Activated T-cell treated with anti-CD3 and anti-CD28 coated beads for 48 hours (primary cell): Measurements from ENCODE around the gene SH3BP1.

ENCODE experiments used
- DNase-seq: peaks from one replicate; pipeline ENCODE4 v3.0.0-alpha.2; 2020; ENCODE audit warnings: low read depth

SH3BP1 gene

DNA sequence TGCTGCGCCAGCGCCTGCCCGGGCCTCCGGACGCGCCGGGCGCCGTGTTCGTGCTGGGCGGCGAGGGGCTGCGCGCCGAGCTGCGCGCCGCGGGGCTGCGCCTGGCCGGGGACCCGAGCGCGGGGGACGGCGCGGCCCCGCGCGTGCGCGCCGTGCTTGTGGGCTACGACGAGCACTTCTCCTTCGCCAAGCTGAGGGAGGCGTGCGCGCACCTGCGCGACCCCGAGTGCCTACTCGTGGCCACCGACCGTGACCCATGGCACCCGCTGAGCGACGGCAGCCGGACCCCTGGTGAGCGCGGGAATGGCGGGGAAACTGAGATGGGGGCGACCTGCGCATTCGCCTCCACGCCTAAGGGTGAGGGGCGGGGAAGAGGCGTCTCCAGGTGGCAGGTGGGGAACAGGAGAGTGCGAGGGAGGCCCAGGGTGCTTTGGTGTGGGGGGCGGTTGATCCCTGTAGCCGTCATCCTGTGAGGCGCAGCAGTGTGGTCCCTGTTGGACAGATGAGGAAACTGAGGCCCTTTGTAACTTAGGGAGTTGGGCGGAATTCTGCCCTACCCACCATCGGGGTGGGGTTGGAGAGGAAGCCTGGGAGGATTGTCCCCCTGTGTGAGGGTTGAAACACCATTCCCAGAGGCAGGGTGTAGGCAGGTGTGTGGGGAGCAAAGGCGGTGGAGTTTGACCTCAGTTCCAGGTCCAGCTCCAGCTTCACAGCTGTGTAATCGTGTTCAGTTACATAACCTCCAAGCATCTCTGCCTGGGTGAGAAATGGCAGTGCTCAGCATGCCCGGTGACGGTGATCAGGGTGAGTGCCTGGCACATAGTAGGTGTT is 19.8 kb downstream of the SH3BP1 start:
- no peak for DNase-seq

DNA sequence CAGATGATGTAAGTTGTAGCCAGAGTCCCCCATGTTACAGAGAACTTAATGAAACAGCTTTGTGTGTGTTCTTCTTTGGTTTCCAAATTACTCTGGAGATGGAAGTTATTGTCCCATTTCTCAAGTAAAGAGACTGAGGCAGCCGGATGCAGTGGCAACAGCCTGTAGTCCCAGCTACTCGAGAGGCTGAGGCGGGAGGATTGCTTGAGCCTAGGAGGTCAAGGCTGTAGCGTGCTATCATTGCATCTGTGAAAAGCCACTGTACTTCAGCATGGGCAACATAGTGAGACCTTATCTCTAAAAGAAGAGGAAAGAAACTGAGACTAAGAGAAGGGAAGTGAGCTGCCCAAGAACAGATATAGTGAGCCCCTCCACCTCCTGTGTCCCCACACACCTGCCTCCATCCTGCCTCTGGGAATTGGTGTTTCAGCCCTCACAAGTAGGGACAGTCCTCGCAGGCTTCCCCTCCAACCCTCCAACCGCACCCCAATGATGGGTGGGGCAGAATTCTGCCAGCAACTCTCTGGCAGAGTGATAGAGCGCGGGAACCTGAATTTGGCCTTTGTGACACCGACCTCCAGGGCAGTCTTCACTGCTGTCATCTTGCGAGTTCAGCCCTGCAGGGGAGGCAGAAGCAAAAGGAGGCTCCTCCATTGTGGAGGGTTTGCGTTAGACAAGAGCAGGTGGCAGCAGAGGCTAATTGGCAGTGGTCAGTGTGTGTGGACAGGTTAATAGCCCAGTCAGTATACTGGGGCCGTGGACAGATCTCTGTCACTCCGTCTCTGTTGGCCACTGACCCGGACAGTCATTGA is 20.6 kb downstream of the SH3BP1 start:
- DNase-seq: no peak

DNA sequence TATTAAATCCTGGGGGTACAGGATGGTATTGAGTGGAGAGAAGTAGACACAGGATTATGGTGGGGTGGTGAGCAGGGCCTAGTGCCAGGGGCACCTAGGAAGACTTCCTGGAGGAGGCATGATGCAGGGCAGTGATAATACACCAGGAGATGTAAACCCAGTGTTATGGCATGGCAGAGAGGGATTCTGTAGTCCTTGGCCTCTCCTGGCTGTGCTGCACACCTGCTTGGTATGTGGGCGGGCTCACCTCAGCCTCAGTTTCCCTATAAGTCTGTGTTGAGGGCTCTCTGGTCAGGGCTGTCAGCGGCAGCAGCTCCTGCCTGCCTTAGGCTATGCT is 21.2 kb downstream of the SH3BP1 start:
- no peak for DNase-seq

DNA sequence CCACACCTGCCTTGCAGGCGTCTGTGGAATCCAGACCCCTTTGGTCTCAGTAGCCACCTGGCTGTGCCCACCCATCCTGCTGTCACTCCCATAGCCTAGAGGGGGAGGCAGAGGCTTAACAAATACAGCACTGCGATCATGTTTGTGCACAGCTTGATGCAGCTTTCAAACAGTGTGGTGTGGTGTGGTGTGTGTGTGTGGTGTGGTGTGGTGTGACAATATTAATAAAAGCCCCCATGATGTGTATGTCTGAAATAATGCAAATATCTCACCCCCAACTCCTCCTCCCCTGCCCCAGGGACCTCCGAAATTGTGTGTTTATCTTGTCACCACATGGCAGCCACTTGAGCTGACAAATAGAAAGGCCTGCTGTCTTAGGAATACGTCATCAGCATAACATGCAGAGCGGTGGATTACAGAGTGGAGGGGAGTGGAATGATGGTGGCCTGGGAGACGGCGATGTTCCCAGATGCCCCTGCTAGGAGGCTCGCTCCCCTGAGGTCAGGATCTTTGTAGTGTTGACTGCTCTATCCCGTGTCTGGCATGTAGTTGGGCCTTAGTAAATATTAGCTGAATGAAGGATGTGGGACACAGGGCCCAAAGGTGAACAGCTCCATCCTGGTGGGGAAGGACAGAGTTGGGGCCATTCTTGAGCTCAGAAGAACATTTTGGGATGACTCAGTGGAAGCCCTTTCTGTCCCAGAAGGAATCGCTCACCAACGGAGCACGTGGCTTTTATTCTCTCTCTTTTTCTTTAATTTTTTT is 21.9 kb downstream of the SH3BP1 start:
- DNase-seq: no peak

DNA sequence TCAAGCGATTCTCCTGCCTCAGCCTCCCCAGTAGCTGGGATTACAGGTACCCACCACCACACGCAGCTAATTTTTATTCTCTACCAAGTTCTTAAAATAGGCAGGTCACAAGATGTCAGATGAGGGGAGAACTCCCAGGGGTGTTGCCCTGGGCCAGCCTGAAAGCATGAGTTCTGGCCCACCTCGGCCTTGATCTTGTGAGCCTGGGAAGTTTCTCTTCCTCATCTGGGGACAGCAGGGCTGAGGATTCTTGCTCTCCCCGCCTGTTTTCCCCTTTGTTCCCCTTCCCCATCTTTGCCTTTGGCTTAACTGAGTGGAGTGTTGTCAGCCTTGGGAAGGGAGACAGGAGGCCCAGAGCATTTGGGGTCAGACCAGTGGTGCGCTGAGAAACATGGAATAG is 22.6 kb downstream of the SH3BP1 start:
- no peak for DNase-seq

DNA sequence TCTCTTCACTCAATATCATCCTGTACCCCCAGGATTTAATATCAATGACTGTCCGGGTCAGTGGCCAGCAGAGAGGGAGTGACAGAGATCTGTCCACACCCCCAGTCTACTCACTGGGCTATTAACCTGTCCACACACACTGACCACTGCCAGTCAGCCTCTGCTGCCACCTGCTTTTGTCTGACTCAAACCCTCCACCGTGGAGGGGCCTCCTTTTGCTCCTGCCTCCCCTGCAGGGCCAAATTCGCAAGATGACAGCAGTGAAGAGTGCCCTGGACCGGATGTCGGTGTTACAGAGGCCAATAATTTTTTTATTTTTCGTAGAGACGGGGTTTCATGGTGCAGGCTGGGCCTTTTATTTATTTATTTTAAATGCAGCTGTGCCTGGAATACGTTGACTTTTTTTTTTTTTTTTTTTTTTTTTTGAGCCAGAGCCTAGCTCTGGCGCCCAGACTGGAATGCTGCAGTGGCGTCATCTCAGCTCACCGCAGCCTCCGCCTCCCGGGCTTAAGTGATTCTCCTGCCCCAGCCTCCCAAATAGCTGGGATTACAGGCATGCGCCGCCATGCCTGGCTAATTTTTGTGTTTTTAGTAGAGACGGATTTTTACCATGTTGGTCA is 24.2 kb downstream of the SH3BP1 start:
- DNase-seq: no peak

DNA sequence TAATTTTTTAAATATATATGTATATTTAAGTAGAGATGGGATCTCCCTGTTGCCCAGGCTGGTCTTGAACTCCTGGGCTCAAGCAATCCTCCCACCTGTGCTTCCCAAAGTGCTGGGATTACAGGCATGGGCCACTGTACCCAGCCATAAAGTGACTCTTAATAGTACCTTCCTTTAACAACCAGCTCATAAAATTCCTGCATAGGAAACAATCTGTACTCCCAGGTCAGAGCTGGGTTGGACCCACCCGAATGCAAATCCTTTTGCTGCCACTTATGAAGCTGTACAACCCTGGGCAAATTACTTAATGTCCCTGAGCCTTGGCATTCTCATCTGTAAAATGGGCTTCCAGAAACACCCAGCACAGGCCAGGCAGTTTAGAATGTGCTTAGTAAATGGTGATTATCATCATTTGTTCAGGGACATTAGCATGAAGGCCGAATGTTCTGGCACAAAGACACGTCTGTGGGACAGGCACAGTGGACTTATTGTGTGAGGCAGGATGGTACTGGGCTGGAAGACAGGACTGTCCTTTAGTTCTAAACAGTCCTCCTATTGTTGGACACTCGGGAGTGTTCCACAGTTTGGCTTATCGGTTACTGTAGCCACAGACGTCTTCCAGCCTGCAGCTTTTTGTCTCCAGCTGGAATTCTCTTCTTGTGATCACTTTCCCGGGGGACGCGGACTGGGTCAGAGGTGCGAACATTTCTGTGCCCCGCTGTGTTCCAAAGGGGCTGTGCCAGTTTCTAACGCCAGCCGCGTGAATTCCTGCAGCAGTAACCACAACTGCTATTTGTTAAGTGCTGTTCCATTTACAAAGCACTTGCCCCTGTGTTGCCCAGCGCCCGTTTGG is 25.0 kb downstream of the SH3BP1 start:
- no peak for DNase-seq

DNA sequence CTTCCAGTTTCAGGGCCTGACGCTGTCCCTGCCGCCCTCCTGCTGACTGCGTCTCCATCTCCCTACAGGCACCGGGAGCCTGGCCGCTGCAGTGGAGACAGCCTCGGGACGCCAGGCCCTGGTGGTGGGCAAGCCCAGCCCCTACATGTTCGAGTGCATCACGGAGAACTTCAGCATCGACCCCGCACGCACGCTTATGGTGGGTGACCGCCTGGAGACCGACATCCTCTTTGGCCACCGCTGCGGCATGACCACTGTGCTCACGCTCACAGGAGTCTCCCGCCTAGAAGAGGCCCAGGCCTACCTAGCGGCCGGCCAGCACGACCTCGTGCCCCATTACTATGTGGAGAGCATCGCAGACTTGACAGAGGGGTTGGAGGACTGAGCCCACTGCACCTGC is 26.0 kb downstream of the SH3BP1 start:
- DNase-seq: no peak

DNA sequence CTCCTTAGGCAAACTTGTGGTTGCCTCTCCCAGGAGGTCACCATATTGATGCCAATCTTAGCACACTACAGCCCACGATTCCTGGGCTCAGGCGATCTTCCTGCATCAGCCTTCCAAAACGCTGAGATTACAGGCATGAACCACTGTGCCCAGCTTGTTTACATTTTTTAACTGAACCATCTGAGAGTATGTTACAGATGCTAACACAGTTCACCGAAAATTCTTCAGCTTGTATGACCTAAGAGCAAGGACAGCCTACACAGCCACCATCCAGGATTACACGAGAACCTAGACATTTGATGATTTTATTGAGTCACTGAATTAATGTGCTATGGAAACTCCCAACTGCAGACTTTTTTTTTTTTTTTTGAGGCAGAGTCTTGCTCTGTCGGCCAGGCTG is 30.1 kb downstream of the SH3BP1 start:
- DNase-seq: no peak

DNA sequence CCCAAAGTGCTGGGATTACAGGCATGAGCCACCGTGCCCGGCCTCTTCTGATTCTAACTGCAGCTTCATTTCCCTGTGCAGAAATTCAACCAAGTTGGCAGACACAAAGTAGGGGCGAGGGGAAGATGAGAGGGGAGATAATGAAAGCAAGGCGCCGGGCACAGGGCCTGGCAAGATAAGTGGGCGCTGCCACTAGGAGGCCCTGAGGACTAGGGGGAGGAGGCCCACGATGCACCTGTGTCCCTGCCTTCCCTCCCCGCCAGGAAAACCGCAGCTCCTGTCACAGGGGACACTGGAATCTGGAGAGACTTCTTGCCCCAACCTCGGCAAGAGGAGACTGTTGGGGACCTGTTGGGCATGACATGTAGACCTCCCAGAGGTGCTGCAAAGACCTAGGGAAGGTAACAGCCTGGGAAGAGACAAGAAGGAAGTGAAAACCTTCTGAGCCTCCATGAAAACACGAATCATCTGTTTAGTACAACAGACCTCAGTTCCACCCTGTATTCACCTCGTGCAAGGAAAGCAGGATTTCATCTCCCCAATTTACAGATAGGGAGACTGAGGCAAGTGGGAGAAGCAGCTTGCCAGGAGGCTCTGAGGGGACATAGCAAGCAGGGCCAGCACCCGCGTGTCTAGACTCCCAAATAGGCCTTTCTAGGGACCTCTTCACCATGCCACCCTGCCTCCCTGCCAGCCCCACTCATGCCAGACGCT is 32.9 kb downstream of the SH3BP1 start:
- no peak for DNase-seq

DNA sequence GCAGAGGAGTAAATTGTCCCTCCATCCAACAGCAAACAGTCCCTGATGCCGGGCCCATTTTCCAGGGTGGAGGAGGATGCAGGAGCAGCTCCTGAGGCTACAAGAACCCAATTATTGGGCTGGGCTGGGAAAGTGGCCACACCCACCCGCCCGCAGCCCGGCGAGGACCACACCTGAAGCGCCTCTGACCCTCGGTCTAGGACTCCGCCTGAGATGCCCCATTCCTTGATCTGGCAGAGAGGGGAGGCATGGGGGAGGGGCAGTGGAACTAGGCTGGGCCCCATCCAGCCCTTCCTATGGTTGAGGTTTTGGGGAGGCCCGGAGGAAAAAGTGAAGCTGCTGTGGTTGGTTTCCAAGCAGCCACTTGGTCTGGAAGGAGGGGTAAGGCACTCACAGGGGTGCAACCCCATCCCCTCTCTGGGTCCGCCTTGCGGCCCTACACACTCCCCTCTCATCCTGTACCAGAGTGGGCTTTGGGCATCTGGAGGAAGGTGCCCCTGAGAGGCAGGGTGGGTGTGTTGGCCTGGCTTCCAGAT is 33.5 kb downstream of the SH3BP1 start:
- DNase-seq: no peak

DNA sequence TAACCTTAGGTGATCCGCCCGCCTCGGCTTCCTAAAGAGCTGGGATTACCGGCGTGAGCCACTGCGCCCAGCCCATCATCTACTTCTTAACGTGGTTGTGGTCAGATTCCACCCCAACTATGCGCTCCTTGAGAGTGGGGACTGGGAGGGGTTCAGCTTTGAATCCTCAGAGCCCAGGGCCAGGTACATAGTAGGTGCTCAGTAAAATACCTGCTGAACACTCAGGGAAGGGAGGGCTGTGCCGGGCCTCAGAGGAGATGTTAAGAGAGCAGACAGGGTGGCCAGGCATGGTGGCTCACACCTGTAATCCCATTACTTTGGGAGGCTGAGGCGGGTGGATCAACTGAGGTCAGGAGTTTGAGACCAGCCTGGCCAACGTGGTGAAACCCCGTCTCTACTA is 34.8 kb downstream of the SH3BP1 start:
- no peak for DNase-seq

DNA sequence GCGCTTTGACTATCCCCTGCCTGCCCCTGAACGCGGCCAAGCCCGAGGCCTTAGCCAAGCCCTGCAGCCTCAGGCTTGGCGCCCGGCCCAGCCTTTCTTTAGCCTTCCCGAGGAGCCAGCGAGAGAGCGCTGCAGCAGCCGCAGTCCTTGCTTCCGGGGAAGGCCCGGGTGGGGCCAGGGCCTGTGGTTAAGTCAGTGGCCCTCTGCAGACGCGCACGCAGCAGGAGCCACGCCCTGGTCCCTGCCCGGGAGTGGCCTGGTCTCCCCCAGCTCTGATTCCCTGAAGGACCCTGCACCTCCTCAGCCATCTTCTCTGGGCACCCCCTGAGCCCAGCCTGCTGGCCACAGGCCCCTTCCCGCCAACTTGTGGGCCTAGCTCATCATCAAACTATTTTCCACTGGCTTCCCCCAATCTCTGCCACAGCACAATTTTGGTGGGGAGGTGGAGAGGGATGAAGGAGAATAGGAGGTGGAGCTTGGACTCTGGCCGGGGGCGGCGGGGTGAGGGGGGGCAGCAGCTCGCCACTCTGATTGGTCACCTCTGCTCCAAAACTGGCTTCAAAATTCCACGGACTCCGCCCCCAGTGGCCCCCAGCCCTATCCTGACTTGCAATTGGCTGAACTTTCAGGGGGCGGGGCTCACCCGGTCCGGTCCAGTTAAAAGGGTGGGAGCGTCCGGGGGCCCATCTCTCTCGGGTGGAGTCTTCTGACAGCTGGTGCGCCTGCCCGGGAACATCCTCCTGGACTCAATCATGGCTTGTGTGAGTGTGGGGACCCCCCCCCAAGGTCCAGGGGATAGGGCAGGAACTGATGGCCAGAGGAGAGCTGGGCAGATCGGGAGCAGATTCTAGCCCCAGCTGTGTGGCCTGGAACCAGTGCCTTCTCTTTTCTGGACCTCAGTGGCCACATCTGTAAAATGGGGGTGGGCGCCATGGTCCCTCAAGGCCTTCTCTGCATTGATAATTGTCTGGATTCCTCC is 35.8 kb downstream of the SH3BP1 start, which contains the start of gene LGALS1:
TSS of gene LGALS1 (plus strand) at position 686 of the 979 bp plus-strand sequence. CDS start at position 753, 67 bp downstream.
- DNase-seq: peak; percentile 66

DNA sequence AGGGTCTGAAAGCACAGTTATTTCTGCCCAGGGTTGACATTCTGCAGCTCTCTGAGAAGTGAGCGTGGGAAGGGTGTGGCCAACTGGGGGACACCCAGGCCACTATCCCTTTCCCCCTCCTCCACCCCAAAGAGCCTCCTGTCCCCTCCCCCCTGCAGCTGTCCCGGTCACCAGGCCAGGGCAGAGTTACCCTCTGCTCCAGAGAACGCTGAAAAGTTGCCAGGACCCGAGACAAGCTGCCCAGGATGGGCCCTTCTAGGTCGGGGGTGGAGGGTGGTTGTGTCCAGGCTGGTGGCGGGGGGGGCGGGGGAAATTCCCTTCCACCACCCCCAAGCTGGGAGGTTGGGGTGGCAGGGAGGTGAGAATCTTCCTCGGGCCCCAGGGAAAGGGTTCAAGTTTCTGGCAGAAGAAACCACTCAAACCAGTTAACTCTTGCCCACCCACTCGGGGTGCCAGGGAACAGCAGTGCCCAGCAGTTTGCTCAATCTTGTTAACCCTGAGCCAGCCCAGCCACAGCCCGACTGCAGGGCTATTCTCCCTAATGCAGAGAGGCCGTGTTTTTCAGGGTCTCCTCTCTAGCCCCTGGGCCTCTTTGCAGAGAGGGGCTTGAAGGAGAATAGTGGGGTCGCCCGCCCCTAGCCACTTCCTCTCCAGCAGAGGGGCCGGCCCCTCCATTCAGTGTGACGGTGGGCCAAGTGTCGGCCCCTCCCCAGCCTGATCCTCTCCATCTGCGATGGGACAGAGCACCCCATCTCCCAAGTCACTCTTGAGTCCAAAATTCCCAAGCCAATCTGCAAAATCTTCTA is 36.7 kb downstream of the SH3BP1 start:
- DNase-seq: no peak

DNA sequence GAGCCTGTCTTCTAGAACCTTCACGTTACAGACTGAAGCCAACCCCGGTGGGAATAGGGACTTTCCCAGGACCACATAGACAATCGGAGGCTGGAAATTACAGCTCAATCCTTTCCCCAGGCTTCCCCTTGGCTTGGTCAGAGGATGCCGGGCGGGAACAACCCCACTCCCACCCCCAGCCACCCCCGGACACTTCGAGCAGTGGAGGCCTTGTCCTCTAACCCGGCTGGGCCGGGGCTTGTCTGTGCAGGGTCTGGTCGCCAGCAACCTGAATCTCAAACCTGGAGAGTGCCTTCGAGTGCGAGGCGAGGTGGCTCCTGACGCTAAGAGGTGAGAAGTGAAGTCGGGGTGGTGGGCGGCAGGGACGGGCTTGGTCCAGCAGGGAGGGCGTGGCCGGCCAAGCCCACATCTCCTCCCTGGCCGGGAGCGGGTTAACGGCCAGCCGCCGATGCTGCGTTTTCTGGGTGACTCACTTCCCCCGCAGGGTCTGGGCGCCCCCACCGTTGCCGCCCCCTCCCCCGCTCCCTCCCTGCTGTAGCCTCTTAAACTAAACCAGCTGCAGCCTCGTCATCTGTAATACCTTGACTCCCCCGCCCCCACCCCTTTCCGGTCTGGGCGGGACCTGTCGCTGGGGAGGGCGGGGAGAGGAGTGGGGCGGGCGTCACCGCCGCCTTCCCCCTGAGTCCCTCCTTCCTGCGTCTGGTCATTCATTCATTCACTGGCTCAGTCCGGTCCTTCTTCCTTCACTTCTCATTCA is 37.4 kb downstream of the SH3BP1 start:
- DNase-seq: peak; percentile 91

DNA sequence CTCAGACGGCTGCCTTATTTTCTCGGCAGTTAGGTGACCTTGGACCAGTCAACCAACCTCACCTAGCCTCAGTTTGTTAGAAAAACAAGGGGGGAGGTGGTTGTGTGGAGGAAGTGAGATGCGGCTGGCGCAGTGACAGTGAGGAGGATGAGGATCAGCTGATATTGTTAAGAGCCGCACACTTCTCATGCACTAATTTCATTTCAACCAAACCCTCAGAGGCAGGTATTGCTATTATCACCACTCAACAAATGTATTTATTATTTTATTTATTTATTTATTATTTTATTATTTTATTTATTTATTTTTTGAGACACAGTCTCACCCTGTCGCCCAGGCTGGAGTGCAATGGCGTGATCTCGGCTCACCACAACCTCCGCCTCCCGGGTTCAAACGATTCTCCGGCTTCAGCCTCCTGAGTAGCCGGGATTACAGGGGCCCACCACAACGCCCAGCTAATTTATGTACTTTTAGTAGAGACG is 38.1 kb downstream of the SH3BP1 start:
- DNase-seq: no peak

DNA sequence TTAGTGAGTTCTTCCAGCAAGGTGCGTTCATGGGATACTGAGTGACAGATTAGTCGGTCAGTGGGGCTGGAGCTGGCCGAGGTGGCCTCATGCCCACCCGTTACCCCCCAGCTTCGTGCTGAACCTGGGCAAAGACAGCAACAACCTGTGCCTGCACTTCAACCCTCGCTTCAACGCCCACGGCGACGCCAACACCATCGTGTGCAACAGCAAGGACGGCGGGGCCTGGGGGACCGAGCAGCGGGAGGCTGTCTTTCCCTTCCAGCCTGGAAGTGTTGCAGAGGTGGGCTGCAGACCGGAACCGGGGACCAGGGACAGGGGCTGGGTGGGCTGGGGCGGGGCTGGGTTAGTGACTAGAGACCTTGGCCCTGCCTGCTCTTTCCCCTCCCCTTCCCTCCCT is 38.9 kb downstream of the SH3BP1 start:
- DNase-seq: no peak
